Loucy (cell line): ENCODE results near the gene APBB1.

Experiments
- H2AFZ ChIP-seq: fragments of 200-600 bp; sonication (generic); 2 replicates; pipeline ENCODE4 v1.6.0; 2016; ENCODE audit warnings: antibody characterized with exemption, mild to moderate bottlenecking, low read length, moderate library complexity
- H3F3A ChIP-seq: fragments of 200-600 bp; 2 replicates; pipeline ENCODE4 v1.6.0; 2016; ENCODE audit warnings: antibody characterized with exemption, low read depth, mild to moderate bottlenecking
- H3K27me3 ChIP-seq: fragments of 200-600 bp; sonication (generic); 2 replicates; pipeline ENCODE4 v1.6.1; 2014; ENCODE audit warnings: low read length, mild to moderate bottlenecking; ENCODE audit not compliant: insufficient read depth, poor library complexity, severe bottlenecking
- H3K36me3 ChIP-seq: fragments of 200-600 bp; sonication (generic); 2 replicates; pipeline ENCODE4 v1.6.1; 2016; ENCODE audit warnings: low read length; ENCODE audit not compliant: insufficient read depth
- H3K4me1 ChIP-seq: fragments of 200-600 bp; sonication (generic); 2 replicates; pipeline ENCODE4 v1.5.1; 2014; ENCODE audit warnings: low read length, mild to moderate bottlenecking; ENCODE audit not compliant: insufficient read depth, poor library complexity, severe bottlenecking
- H3K4me2 ChIP-seq: fragments of 200-600 bp; sonication (generic); 2 replicates; pipeline ENCODE4 v1.6.0; 2014; ENCODE audit warnings: antibody characterized with exemption, low read length, low read depth, mild to moderate bottlenecking; ENCODE audit not compliant: poor library complexity, severe bottlenecking
- H3K4me3 ChIP-seq: fragments of 200-600 bp; sonication (generic); 2 replicates; pipeline ENCODE4 v1.5.1; 2014; ENCODE audit warnings: low read length, mild to moderate bottlenecking, mixed read lengths; ENCODE audit not compliant: poor library complexity, severe bottlenecking
- H3K79me2 ChIP-seq: fragments of 200-600 bp; sonication (generic); 2 replicates; pipeline ENCODE4 v1.6.1; 2014; ENCODE audit warnings: low read length; ENCODE audit not compliant: insufficient read depth
- H3K9ac ChIP-seq: fragments of 200-600 bp; sonication (generic); 2 replicates; pipeline ENCODE4 v1.6.0; 2014; ENCODE audit warnings: mild to moderate bottlenecking, low read depth, low read length, moderate library complexity; ENCODE audit not compliant: poor library complexity, severe bottlenecking
- H3K9me2 ChIP-seq: fragments of 200-600 bp; sonication (generic); replicated peaks from 2 replicates; pipeline ENCODE4 v1.6.1; 2016; ENCODE audit warnings: low read depth, low read length, mixed read lengths
- H3K9me3 ChIP-seq: fragments of 200-600 bp; sonication (generic); 2 replicates; pipeline ENCODE4 v1.6.1; 2014; ENCODE audit warnings: mild to moderate bottlenecking, antibody characterized with exemption, low read length, low read depth; ENCODE audit not compliant: insufficient read depth
- H4K20me1 ChIP-seq: fragments of 200-600 bp; sonication (generic); 2 replicates; pipeline ENCODE4 v1.6.0; 2014; ENCODE audit warnings: antibody characterized with exemption, low read length, mild to moderate bottlenecking; ENCODE audit not compliant: insufficient read depth, poor library complexity, severe bottlenecking
- EZH2phosphoT487 ChIP-seq: fragments of 200-600 bp; IDR thresholded peaks from 2 replicates; pipeline ENCODE4 v1.6.1; 2018; ENCODE audit warnings: antibody characterized with exemption, mild to moderate bottlenecking, moderate library complexity, borderline replicate concordance
- TF ChIP-seq, protein P1 (sequence below): fragments of 200-600 bp; sonication (generic); conservative IDR thresholded peaks from 2 replicates; pipeline ENCODE4 v1.5.1; 2014; ENCODE audit warnings: mild to moderate bottlenecking, antibody characterized with exemption, low read length

The APBB1 gene

GRCh38 chr11:6453152-6453551 lies 34.3 kb upstream of the APBB1 start:
- H4K20me1 ChIP-seq = no peaks in the 10 kb centered on the region
- TF ChIP-seq, protein P1, sequence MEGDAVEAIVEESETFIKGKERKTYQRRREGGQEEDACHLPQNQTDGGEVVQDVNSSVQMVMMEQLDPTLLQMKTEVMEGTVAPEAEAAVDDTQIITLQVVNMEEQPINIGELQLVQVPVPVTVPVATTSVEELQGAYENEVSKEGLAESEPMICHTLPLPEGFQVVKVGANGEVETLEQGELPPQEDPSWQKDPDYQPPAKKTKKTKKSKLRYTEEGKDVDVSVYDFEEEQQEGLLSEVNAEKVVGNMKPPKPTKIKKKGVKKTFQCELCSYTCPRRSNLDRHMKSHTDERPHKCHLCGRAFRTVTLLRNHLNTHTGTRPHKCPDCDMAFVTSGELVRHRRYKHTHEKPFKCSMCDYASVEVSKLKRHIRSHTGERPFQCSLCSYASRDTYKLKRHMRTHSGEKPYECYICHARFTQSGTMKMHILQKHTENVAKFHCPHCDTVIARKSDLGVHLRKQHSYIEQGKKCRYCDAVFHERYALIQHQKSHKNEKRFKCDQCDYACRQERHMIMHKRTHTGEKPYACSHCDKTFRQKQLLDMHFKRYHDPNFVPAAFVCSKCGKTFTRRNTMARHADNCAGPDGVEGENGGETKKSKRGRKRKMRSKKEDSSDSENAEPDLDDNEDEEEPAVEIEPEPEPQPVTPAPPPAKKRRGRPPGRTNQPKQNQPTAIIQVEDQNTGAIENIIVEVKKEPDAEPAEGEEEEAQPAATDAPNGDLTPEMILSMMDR = no peak
- TF ChIP-seq EZH2phosphoT487 = no peak
- no peaks in the 10 kb centered on the region for H3K79me2 ChIP-seq
- H3K9ac ChIP-seq = no peak overlapping the region
- H3F3A ChIP-seq = no peaks in the 10 kb centered on the region
- no peaks in the 10 kb centered on the region for H3K9me3 ChIP-seq
- H3K36me3 ChIP-seq = peaks cover 9% of the 10 kb centered on the region; the same call in 1 of the 2 replicates
- no peaks in the 10 kb centered on the region for H3K27me3 ChIP-seq
- no peaks in the 10 kb centered on the region for H3K9me2 ChIP-seq
- no peak overlapping the region for H2AFZ ChIP-seq
- H3K4me1 ChIP-seq = no peaks in the 10 kb centered on the region
- H3K4me2 ChIP-seq = no peak overlapping the region
- H3K4me3 ChIP-seq = no peak overlapping the region

DNA sequence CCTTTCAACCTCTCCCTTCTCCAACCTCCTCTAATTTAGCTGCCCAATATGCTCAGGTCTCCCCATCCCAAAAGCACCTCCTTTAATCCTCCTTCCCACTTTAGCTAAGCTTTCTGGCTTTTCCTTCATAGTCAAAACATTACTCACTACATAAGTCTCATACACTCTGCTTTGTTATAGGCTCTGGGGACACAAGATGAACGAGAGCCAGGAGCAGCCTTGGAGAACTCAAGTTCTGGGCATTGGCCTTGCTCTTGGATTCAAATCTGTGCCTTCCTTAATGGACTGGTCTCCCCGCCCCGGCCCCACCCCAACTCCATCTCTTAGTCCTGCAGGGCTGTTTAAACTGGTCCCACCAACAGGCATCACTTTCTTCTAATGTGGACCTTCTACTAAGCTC lies 33.3 kb upstream of the APBB1 start:
- Histone ChIP-seq H3K4me1 (no peaks in the 10 kb centered on the region), H4K20me1 (no peaks in the 10 kb centered on the region), H3K79me2 (no peaks in the 10 kb centered on the region), H3F3A (no peaks in the 10 kb centered on the region), H3K4me2 (no peak overlapping the region), H3K36me3 (peaks cover 9% of the 10 kb centered on the region; the same call in 1 of the 2 replicates), H3K9me2 (no peaks in the 10 kb centered on the region), H3K27me3 (no peaks in the 10 kb centered on the region), H3K9ac (no peak overlapping the region), H3K9me3 (no peaks in the 10 kb centered on the region), H2AFZ (no peak overlapping the region), H3K4me3 (no peak overlapping the region)
- TF ChIP-seq, protein P1 = no peak
- TF ChIP-seq EZH2phosphoT487 = no peak

- no peak overlapping the region for H3K4me2 ChIP-seq
- H3K9me2 ChIP-seq = no peaks in the 10 kb centered on the region
- no peak overlapping the region for H3K9ac ChIP-seq
- TF ChIP-seq, protein P1 = no peak
- TF ChIP-seq EZH2phosphoT487 = no peak
- H2AFZ ChIP-seq = no peak overlapping the region
- no peaks in the 10 kb centered on the region for H4K20me1 ChIP-seq
- H3F3A ChIP-seq = no peaks in the 10 kb centered on the region
- no peaks in the 10 kb centered on the region for H3K79me2 ChIP-seq
- H3K4me1 ChIP-seq = no peaks in the 10 kb centered on the region
- no peaks in the 10 kb centered on the region; the same call in 1 of the 2 replicates for H3K36me3 ChIP-seq
- H3K27me3 ChIP-seq = no peaks in the 10 kb centered on the region
- H3K4me3 ChIP-seq = no peak overlapping the region
- no peaks in the 10 kb centered on the region for H3K9me3 ChIP-seq
Observed at GRCh38 chr11:6448574-6448973, 29.7 kb upstream of the APBB1 start.
